Measurements from ENCODE around the gene PAFAH2.

PAFAH2 gene

DNA sequence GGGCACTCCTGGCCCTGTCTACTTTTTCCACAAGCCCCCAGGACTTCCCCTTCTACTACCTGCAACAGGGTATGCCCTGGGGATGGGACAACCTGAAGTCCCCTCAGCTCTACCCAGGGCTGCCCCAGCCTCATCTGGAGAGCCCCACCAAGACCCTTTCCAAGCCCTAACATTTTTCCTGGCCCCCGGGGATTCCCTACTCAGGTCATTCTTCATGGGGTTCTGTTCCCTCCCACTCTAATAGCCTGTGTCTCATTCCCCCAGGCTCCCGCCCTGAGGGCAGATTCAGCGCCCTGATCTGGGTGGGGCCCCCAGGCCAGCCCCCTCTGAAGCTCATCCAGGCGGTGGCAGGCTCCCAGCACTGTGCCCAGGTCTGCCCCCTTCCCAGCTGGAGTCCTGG lies 33.3 kb upstream of the PAFAH2 start:
- no peak for DNase-seq (ENCODE audit: low read depth)

DNA sequence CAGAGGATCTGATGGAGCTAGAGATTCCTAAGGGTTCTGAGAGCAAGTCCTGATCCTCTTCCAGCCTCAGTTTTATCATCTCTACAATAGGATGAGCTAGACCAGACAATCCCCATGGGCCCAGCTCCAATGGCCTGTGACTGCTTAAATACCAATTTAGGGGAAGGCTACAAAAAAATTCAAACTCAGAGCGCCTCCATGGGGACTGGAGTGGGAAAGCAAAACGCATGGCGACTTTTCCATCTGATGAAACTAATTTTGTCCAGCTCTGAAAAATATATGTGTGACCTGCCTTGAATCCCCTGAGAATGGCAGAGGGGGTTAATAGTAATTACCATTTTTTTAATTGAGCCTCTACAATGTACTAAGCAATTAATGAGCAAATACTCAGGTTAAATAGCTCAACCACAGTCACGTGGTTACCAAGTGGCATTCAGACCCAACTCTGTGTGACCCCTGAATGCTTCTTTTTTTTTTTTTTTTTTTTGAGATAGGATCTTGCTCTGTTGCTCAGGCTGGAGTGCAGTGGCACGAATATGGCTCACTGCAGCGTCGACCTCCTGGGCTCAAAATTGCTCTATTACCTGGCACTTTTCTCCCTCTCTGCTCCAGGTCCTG lies 32.1 kb upstream of the PAFAH2 start:
- no peak for DNase-seq (ENCODE audit: low read depth)

DNA sequence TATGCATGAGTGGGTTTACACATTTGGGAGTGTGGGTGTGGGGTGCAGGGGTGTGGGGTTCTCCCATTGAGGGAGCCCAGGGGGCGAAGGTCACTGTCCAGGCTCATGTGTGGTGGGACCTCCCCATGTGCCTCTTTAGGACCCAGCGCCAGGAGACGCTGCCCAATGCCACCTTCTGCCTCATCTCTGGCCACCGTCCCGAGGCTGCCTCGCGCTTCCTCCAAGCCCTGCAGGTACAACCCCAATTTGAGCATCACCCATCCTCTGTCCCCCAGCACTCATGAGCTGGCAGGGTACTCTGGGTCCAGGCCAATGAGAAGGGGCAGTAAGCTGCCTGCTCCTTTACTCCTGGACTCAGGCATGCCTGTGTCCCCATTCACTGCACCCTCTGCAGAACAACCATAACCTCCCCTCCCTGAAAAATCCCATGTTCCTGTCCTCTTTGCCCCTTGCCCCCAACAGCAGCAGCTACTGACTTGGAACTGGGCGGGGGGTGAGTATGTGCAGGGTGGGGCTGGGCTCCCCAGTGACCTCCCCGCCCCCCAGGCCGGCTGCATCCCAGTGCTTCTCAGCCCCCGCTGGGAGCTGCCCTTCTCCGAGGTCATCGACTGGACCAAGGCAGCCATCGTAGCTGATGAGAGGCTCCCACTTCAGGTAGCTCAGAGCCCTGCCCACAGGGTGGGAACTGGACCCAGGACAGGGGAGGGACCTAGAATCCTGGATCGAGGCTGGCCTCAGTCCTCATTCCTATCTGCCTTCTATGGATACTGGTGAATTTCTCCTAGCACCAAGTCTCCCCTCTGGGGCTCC lies 31.4 kb upstream of the PAFAH2 start:
- DNase-seq (ENCODE audit: low read depth) = no peak

DNA sequence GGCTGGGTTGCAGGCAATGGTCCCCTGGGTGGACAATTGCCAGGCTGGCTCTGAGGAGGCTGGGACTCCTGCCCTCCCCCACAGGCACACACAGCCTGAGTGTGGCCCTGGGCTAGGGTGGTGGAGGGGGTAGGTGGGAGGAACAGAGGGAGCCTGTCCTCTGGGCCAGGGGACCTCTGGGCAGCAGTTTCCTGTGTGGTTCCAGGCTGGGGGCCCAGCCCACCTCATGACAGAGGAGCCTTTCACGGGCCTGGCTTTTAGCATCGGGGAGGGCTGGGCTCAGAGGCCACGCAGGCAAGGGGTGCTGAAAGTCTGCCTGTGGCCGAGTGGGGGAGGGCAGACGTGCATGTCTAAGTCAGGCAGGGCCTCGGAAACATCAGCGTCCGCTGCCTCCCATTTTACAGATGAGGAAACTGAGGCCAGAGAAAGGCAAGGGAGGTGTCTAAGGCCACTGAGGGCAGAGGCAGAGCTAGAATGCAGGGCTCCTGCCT lies 30.7 kb upstream of the PAFAH2 start:
- DNase-seq (ENCODE audit: low read depth) = no peak

DNA sequence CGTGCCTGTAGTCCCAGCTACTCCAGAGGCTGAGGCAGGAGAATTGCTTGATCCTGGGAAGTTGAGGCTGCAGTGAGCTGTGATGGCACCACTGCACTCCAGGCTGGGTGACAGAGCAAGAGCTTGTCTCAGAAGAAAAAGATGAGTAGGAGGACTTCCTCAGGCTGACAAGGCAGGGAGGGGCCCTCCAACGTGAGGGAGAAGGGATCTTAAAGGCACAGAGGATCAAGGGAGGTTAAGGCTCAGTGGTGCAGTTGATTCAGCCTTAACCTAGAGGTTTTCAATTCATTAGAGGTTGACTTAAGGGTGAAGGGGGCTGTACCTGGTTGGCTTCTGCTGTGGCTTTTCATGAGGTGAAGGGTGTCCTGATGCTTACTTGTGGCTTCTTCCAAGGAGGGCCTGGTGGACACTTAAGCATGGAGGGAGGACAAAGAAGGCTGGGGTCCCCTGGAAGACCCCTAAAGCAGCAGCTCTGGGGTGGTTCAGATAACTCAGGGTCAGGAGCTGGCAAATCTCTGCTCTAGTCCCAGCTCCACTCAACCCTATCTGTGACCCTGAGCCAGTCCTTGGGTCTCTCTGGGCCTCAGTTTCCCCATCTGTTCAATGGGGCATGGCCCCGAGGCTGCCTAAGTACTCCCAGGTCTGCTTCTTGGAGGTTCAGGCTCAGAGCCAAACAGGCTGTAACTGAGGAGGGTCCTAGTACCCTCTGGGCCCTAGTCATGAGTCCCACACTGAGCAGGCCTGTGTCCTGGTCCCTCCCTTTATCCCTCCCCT lies 30.0 kb upstream of the PAFAH2 start:
- DNase-seq (ENCODE audit: low read depth) = no peak

DNA sequence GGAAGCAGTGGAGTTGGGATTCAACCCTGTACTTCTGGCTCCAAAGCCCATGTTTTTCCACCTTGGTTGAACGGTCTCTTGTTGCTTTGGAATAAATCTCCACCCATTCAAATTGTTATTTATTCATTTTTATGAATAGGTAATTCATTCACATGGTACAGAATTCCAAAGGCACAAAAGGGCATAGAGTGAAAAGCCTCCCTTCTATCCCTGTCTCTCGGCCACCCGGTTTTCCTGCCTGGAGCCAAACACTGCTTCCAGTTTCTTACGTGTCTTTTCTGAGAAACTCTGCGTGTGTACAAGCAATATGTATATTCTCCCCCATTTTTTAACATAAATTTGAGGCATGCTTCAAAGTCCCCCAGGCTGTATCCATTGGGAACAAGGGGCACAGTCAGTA lies 27.7 kb upstream of the PAFAH2 start:
- no peak for DNase-seq (ENCODE audit: low read depth)

DNA sequence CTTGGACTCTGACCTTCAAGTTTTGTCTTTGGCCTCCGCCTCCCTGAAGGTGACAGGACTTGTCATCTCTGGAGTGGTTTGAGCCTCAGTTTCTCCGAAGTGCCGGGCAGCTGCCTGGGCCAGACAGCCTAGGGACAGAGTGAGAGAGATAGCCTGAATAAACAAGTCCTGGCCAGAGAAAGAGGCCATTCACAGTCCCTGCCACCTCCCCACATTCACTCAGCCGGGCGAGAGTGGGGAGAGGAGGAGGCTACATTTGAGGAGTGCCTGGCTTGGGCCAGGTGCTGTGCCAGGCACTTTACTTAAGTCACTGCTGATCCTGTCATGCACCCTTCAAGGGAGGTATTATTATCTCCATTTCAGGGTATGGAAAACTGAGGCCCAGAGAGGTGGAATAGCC lies 27.2 kb upstream of the PAFAH2 start:
- DNase-seq (ENCODE audit: low read depth) = no peak

DNA sequence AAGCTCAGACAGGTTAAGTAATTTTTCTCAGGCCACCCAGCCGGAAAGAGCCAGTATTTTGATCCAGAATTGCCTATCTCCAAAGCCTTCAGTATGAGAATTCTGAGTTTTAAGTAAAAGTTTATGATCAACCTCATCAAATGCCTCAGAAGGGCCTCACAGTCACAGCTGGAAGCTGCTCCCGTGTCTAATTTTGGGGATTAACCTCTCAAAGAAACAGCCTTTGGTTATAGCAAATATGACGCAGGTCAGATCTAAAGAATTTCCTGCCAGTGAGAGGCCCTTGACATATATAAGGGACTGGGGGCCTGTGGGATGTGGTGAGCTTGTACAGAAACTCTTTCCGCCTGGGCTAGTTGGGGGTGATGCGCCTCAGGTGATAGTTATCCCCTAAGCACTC lies 26.0 kb upstream of the PAFAH2 start:
- DNase-seq (ENCODE audit: low read depth) = no peak

DNA sequence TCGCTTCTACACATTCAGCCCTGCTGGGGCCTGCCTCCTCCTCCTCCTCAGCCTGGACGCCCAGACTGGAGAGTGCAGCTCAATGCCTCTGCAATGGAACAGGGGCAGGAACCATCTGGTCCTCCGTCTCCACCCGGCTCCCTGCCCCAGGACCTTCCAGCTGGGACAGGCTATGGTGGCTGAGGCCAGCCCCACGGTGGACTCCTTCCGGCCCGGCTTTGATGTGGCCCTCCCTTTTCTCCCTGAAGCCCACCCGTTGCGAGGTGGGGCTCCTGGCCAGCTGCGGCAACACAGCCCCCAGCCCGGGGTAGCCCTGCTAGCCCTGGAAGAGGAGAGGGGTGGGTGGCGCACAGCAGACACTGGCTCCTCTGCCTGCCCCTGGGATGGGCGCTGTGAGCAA lies 25.1 kb upstream of the PAFAH2 start:
- DNase-seq (ENCODE audit: low read depth) = no peak

DNA sequence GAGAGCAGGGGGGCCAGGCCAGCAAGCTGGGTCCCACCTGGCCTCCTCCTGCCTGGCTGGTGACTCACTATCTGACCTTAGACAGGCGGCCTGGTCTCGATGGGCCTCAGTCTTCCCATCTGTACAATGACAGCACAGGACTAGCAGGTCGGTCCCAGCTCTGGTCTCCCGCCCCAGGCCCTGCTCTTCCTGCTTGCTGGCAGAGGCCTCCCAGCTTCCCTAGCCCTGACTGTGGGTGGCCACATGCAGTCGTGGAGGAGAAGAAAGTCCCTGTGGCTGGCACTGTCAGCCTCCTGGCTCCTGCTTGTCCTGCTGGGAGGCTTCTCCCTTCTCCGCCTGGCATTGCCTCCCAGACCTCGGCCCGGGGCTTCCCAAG lies 24.5 kb upstream of the PAFAH2 start:
- no peak for DNase-seq (ENCODE audit: low read depth)

DNA sequence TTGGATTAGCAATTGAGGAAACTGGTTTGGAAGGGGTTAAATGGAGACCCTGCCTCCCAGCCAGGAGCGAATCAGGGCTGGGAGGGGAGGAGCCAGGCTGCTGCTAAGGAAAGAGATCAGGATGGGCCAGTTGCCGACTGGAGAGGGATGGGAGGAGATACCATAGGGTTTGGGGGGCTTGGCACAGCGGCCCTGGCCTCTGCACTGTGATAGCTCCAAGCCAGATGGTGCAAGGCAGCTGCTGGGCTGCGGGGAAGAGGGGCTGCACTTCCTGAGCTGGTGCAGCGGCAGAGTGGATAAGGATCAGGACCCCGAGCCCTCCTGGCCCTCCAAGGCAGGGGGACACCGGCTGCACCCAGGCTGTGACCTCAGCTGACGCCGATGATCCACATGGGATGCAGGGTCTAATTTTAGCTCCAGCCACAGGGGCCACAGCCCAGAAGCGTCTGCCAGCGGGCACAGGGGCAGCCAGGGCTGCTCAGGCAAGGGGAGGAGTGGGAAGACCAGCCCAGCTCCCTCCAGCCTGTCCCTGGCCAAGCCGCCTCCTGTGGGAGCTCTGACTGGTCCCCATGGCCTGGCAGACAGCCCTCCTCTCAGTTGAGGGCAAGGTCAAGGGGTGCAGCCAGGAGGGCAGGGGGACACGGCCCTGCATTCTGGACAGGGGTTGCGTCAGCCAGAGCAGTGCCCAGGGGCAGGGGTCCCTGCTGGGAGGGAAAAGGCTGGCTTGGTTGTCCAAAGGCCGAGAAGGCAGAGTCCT lies 24.0 kb upstream of the PAFAH2 start, which contains the start of gene EXTL1:
Gene EXTL1 (plus strand): TSS at position 129 of the 757 bp plus-strand sequence. CDS start 872 bp downstream, outside the sequence.
- DNase-seq (ENCODE audit: low read depth) = no peak

DNA sequence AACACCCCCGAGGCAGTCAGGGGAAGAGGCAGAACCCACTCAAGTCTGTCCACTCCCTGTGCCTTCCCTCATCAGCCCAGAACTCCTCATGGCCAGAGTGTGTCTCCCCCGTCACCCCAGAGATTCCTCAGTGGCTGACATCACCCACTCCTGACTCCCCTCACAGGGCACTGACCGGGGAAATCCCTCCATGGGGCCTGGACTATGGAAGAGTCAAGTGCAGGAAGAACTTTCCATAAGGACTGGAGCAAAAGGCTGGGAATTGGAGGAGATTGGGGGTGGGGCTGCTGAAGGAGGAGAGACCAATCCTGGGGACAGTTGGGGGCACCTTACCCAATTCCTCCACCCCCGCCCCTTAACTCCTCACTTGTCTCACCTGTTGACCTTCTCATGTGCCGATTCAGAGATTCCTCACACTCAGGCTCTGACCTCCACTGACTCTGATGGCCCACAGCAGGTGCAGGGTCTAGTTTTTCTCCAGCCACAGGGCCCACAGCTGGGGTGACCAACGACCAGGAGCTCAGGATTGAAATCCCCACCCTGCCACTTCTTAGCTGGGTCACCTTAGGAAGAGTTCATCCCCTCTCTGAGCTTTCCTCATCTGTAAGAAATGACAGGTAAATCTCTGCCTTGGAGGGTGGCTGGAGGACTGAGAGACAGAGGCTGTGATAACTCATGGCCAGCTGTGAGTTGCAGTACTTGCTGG lies 23.2 kb upstream of the PAFAH2 start:
- DNase-seq (ENCODE audit: low read depth) = no peak

DNA sequence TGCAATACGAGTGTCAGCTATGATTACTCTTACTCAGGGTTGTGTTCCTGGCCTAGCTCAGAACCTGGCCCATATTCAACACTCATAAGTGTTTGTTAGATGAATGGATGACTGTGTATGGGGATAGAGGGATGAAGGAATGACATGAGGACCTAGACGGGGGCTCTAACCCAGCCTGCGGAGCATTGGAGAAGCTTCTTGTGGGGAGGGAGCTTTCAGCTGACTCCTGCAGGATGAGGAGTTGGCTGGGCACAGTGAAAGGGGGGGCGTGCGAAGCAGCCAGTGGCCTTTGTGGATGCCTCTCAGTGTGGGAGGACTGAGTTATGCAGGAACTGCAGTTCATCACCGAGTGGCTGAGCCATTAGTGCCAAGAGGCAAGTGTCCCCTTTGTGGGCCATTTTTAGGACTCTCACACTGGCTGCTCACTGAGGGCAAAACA lies 22.5 kb upstream of the PAFAH2 start:
- DNase-seq (ENCODE audit: low read depth) = no peak

DNA sequence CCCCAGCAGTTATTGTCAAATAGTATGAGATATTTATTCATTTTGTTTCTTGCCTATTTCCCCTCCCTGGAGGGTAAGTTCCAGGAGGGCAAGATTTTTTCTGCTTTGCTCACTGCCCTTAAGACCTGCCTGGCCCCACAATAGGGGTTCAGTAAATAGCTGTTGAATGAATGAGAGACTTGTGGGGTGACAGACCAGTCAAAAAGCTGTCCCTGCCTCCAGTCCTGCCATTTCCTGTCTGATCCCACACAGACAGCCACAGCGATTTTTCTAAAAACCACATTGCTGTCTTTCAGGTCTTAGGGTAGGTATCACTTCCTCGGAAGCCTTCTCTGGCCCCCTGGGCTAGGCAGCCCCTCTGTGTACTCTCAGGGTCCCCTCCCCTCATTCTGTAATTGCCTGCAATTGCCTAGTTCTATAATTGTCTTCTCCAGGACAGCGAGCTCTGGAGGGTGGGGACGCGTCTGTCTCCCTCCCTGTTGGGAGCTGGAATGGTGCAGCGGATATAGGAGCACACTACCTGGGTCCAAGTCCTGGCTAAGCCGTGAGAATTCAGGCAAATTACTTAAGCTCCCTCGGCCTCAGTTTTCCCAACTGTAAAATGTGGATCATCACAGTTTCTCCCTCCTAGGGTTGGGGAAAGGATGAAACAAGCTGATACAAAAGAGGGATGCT lies 21.9 kb upstream of the PAFAH2 start:
- DNase-seq (ENCODE audit: low read depth) = no peak

DNA sequence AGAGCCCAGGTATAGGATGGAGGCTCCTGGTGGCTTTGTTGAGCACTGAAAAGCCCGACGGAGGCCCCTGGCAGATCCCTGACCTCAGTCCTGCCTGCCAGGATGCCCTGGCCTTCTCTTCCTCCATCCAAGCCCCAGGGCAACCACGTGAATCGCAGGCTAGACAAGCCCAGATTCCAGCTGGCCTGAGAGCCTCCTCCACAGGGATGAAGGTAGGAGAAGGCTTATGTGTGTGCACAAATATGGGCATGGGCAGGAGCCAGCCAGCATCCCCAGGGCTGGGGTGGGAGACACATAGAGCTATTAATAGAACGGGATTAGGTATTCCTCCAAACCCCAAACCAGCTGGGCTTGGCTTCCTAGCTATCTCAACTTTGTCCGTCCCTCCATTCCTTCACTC lies 19.7 kb upstream of the PAFAH2 start:
- DNase-seq (ENCODE audit: low read depth) = no peak

DNA sequence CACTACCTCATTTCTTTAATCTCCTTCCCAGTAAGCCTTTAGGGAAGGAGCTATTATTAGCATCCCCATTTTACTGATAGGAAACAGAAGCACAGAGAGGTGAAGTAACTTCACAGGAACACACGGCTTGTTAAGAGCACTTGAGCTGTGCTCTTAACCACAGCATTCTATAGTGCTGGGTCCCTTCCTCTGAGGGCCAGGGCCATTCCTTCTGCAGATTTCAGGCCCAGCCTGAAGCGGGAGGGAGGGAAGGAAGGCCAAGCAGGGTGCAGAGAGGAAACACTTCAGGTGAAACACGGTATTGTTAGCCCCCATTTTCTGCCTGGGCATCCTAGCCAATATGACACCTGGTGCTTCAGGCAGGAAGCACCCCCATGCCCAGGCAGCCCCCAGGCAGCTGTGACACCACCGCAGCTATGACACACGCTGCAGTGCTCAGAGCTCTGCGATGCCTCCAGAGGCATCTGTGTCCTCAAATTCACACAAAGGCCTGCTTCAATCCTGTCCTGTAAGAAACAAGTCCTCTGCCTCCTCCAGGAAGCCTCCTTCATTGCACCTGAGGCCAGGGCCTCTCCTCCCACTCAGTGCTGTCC lies 19.2 kb upstream of the PAFAH2 start:
- no peak for DNase-seq (ENCODE audit: low read depth)

DNA sequence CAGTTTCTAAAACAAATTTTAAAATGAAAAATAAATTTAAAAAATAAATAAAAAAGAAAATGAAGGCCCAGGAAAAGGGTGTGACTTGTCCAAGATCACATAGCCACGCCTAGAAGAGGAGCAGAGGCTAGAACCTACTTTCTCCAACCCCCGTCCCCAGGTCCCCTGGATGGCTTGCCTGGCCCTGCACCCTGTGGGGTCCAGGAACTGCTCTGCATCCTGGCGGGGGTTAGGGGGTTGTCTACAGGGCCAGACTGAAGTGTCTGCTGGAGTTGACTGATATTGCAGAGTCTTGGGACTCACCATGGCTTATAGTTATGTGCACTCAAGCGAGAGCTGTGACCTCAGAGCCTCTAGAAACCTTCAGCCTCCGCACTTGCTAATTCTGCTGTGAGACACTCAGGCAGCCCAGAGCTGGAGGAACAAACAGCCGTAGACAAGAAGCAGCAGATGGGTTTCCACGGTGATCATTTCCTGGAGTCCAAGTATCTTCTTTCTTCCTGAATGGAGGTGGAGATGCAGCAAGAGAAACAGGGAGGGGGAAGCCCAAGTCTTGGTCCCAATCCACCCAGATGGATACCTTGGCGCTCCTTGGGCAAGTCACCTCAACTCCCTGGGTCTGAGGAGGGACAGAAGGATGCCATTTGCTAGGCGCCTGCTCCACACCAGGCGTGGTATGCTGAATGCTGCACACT lies 18.5 kb upstream of the PAFAH2 start:
- DNase-seq (ENCODE audit: low read depth) = no peak

DNA sequence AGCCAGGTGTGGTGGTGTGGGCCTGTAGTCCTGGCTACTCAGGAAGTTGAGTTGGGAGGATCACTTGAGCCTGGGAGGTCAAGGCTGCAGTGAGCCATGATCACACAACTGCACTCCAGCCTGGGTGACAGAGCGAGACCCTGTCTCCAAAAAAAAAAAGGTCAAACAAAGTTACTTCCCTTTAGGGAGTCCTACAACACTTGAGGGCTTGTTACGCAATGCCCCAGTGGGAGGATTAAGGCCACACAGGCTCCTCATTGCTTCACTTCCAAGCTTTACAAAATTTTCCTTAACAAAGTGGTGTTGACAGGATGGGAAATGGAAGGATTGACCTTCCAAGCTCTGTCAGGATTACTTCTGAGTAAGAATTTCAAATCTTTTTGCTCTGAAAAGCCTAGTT lies 17.5 kb upstream of the PAFAH2 start:
- no peak for DNase-seq (ENCODE audit: low read depth)

DNA sequence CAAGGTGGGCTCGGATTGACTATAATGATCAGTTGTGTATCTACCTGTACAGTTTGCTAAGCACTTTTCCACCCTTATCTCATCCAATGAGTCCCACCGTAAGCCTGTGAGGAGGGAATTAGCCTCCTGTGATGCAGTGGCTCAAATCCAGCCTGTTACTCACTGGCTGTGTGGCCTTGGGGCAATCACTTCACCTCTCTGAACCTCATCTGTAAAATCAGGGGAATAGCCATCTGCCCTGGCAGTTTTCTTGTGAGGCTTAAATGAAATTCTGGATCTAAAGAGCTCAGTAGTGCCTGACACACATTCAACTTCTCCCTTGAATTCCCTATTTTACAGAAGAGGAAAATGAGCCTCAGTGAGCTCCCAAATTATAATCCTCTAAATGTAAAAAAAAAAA lies 16.3 kb upstream of the PAFAH2 start:
- no peak for DNase-seq (ENCODE audit: low read depth)

DNA sequence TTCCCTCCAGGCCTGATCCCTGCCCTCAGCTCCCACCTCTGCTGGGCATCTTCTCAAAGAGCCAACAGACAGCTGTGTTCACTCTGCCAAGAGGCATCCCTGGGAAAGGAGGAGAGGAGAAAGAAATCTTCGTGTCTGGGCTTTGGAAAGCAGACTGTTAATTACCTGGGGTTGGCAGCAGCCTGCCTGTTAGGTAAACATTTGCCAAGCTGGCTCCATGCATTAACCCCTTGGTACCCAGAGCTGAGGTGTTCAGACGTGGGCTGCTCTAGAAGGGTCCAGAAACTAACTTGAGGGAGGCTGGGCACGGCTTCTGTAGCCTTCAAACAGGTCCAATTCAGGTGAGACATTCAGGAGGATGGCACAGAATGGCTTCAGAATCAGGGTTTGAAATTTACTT lies 15.0 kb upstream of the PAFAH2 start:
- no peak for DNase-seq (ENCODE audit: low read depth)
